ENCODE measurements around the gene KREMEN2.

The KREMEN2 gene

DNA sequence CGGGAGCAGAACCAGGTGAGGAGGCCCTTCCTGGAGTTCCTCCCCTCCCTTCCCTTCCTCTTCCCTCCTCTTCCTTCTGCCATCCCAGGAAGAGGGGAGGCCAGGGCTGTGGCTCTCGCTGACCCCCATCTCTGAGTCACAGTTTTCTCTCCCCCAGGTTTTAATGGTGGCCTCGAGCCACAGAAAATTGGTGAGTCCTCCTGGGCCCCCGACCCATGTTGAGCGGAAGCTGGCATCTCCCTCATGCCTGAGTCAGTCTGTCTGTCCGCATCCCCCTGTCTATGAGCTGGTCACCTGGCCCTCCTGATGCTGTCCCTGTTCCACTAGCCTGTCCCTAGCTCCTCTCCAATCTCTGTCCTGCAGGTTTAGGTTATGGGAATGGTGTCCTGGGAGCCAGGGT lies 35.9 kb downstream of the KREMEN2 start:
- Histone ChIP-seq H3K36me3 (ENCODE audit: control insufficient read depth, insufficient read depth, low read length, severe bottlenecking) (no peaks in the 10 kb centered on the region), H3K9ac (ENCODE audit: low read length) (no peak overlapping the region), H3K4me3 (ENCODE audit: low read length) (no peak overlapping the region), H3K9me3 (ENCODE audit: control insufficient read depth, low read length) (no peaks in the 10 kb centered on the region), H3K27me3 (replicated peaks; ENCODE audit: control insufficient read depth, insufficient read depth, low read length) (peaks cover 26% of the 10 kb centered on the region), H3K4me1 (ENCODE audit: control insufficient read depth, insufficient read depth, low read length) (no peaks in the 10 kb centered on the region)
- no peak for DNase-seq (ENCODE audit: low read depth)

DNA sequence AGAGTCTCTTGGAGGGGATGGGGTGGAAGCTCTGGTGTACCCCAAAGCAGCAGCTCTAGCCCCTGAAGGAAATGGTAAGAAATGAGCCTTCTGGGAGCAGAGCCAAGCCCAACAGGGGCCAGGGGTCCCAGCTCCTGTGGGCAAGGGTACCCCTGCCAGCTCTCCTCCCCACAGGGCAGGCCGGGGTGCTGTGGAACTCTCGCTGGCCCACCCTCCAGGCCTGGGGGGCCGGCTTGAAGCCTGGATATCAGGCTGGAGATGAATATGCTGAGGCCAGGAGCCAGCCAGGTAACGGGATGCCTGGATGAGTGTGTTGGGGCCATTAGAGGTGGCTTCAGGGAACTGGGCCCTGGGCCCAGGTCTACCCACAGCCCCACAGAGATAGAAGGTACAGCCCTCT lies 36.5 kb downstream of the KREMEN2 start:
- H3K27me3 ChIP-seq (replicated peaks; ENCODE audit: control insufficient read depth, insufficient read depth, low read length), result peaks cover 27% of the 10 kb centered on the region

DNA sequence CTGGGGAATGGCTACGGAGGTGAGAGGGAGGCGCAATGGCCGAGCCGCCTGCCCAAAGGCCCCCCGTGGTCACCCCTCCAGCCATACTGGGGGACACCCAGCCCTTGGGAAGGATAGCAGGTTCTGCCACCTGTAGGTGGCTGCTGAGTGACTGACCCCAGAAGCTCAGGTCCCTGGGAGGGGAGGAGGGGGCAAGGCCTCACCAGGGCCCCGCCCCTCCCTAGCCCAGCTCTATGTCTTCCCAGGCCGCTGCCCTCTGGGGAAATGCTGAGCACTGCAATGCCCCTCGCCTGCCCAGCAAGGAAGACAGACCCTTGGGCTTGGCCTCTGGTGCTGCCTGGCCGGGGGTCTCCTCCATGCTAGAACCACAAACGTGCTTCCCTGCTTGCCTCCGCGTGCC lies 37.2 kb downstream of the KREMEN2 start:
- H3K4me3 ChIP-seq (ENCODE audit: low read length), result no peak overlapping the region
- no peaks in the 10 kb centered on the region for H3K9me3 ChIP-seq (ENCODE audit: control insufficient read depth, low read length)
- no peaks in the 10 kb centered on the region for H3K4me1 ChIP-seq (ENCODE audit: control insufficient read depth, insufficient read depth, low read length)
- no peaks in the 10 kb centered on the region for H3K36me3 ChIP-seq (ENCODE audit: control insufficient read depth, insufficient read depth, low read length, severe bottlenecking)
- no peak for DNase-seq (ENCODE audit: low read depth)
- peaks cover 28% of the 10 kb centered on the region for H3K27me3 ChIP-seq (replicated peaks; ENCODE audit: control insufficient read depth, insufficient read depth, low read length)
- H3K9ac ChIP-seq (ENCODE audit: low read length), result no peak overlapping the region

More for the DNA sequence above, 36.5 kb downstream of the KREMEN2 start:
- DNase-seq (ENCODE audit: low read depth), result no peak
- no peak overlapping the region for H3K9ac ChIP-seq (ENCODE audit: low read length)
- no peaks in the 10 kb centered on the region for H3K9me3 ChIP-seq (ENCODE audit: control insufficient read depth, low read length)
- H3K36me3 ChIP-seq (ENCODE audit: control insufficient read depth, insufficient read depth, low read length, severe bottlenecking), result no peaks in the 10 kb centered on the region
- H3K4me3 ChIP-seq (ENCODE audit: low read length), result no peak overlapping the region
- H3K4me1 ChIP-seq (ENCODE audit: control insufficient read depth, insufficient read depth, low read length), result no peaks in the 10 kb centered on the region

DNA sequence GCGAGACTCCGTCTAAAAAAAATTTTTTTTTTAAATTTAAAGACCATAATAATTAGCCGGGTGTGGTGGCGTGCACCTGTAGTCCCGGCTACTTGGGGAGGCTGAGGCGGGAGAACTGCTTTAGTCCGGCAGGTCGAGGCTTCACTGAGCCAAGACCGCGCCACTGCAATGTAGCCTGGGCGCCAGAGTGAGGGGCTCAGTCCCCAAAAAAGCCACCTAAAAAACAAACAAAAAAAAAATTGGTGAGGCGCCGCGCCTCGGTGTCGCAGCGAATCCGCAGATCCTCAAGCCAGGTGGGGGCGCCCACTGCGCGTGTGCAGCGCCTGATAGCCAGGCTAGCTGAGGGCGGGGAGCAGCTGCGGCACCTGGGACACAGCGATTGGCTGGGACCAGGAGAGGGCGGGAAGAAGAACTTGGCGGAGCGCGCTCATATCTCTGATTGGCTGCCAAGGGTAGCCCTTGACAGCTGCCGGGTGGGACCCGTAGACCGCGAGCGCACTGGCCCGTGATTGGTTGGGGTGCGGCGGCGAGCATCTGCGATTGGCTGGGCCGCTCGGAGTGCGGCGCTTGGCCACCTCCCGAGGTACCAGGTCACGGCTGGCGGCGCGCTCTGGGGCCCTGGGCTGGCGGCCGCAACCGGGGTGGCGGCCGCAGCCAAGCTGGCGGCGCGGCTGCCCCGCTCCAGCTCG lies 39.7 kb downstream of the KREMEN2 start:
- DNase-seq (ENCODE audit: low read depth), result peak; percentile 95
- Histone ChIP-seq H3K4me3 (ENCODE audit: low read length) (no peak overlapping the region), H3K27me3 (replicated peaks; ENCODE audit: control insufficient read depth, insufficient read depth, low read length) (peaks cover 39% of the 10 kb centered on the region)

DNA sequence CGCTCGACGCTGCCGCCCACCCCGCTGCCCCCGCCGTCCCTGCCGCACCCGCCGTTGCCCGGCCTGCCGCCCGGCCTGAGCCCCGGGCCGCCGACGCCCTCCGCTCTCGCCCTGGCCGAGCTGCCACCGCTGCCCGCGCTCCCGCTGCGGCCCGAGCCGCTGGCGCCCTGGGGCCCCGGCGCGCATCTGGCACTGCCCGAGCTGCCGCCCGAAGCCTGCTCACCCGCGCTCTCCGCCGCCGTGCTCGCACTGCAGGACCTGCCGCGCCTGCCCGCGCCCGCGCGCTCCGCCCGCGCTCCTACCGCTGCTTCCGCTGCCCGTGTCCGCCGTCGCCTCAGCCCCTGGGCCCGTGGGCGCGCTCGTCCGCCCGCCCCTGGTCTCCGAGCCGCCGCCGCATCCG lies 40.2 kb downstream of the KREMEN2 start:
- peaks cover 36% of the 10 kb centered on the region for H3K27me3 ChIP-seq (replicated peaks; ENCODE audit: control insufficient read depth, insufficient read depth, low read length)
- H3K9ac ChIP-seq (ENCODE audit: low read length), result no peak overlapping the region
- H3K4me1 ChIP-seq (ENCODE audit: control insufficient read depth, insufficient read depth, low read length), result peaks cover 11% of the 10 kb centered on the region
- no peaks in the 10 kb centered on the region for H3K9me3 ChIP-seq (ENCODE audit: control insufficient read depth, low read length)
- peak; percentile 39 for DNase-seq (ENCODE audit: low read depth)
- H3K36me3 ChIP-seq (ENCODE audit: control insufficient read depth, insufficient read depth, low read length, severe bottlenecking), result no peaks in the 10 kb centered on the region
- H3K4me3 ChIP-seq (ENCODE audit: low read length), result no peak overlapping the region

More for the DNA sequence above, 39.7 kb downstream of the KREMEN2 start:
- peaks cover 11% of the 10 kb centered on the region for H3K4me1 ChIP-seq (ENCODE audit: control insufficient read depth, insufficient read depth, low read length)
- no peak overlapping the region for H3K9ac ChIP-seq (ENCODE audit: low read length)
- no peaks in the 10 kb centered on the region for H3K36me3 ChIP-seq (ENCODE audit: control insufficient read depth, insufficient read depth, low read length, severe bottlenecking)
- H3K9me3 ChIP-seq (ENCODE audit: control insufficient read depth, low read length), result no peaks in the 10 kb centered on the region

DNA sequence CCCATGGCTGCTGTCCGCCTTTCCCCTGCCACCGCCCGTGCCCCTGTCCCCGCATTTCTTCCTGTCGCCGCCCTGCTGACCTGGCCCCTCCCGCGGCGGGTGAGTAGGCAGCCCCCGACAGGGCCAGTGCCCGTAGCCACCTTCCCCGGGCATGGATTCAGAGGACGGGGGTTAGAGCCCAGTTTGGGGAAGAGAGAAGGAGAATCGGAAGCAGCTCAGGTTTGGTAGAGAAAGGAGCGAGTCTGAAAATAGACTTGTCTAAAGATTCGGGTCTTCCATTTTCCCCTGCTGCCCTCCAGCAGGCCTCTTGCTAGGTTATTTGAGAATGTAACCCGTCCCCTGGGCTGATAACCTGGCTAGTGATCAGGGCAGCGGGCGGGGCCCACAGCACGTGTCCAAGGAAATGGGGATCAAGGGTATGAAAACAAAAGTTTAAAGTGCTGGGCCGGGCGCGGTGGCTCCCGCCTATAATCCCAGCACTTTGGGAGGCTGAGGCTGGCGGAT lies 40.8 kb downstream of the KREMEN2 start:
- no peak overlapping the region for H3K9ac ChIP-seq (ENCODE audit: low read length)
- H3K36me3 ChIP-seq (ENCODE audit: control insufficient read depth, insufficient read depth, low read length, severe bottlenecking), result no peaks in the 10 kb centered on the region

DNA sequence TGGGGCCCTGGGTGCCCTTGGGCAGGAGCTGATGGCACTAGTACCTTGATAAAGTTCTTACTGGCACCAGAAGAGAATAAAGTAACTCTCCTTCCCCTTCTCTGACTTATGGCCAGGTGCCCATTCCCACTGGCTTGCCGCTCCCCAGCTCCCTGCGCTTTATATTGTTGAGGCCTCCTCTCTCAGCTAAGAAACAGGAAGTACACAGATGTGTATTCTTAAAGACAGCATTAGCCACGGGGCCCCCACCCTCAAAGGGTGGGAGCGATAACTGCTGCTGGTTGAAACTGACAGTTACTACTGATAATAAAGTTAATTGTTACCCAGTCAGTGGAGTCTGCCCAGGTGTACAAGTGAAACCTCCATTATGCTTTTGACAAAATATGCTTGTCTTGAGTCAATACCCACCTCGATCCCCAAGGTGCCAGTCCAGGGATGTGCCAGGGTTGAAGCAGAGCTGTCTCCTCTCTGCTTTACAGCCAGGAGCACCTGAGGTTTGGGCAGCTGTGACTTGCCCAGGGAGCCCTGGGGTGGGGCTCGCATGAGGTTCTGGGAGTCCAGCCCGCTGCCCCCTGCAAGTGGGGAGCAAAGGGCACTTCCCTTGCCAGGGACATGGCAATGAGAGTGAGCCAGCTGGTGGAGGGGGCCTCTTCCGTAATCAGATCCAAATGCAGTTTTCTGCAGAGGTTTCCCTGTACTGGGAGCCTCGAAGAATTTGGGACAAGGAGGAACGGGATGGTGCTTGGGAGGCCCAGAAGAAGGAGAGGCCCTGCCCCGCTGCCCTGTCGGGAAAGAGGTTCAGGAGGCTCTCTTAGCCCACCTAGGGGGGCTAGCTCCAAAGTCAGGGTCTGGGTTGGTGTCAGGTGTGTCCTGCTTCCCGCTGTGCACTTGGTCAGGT lies 43.2 kb downstream of the KREMEN2 start:
- no peak overlapping the region for H3K9ac ChIP-seq (ENCODE audit: low read length)
- H3K36me3 ChIP-seq (ENCODE audit: control insufficient read depth, insufficient read depth, low read length, severe bottlenecking), result no peaks in the 10 kb centered on the region
- H3K4me1 ChIP-seq (ENCODE audit: control insufficient read depth, insufficient read depth, low read length), result peaks cover 11% of the 10 kb centered on the region
- DNase-seq (ENCODE audit: low read depth), result no peak
- no peak overlapping the region for H3K4me3 ChIP-seq (ENCODE audit: low read length)
- peaks cover 40% of the 10 kb centered on the region for H3K27me3 ChIP-seq (replicated peaks; ENCODE audit: control insufficient read depth, insufficient read depth, low read length)
- no peaks in the 10 kb centered on the region for H3K9me3 ChIP-seq (ENCODE audit: control insufficient read depth, low read length)

More for the DNA sequence above, 40.8 kb downstream of the KREMEN2 start:
- H3K4me3 ChIP-seq (ENCODE audit: low read length), result peak overlapping the region; percentile 56
- no peak for DNase-seq (ENCODE audit: low read depth)
- peaks cover 11% of the 10 kb centered on the region for H3K4me1 ChIP-seq (ENCODE audit: control insufficient read depth, insufficient read depth, low read length)
- H3K9me3 ChIP-seq (ENCODE audit: control insufficient read depth, low read length), result no peaks in the 10 kb centered on the region
- H3K27me3 ChIP-seq (replicated peaks; ENCODE audit: control insufficient read depth, insufficient read depth, low read length), result peaks cover 35% of the 10 kb centered on the region

DNA sequence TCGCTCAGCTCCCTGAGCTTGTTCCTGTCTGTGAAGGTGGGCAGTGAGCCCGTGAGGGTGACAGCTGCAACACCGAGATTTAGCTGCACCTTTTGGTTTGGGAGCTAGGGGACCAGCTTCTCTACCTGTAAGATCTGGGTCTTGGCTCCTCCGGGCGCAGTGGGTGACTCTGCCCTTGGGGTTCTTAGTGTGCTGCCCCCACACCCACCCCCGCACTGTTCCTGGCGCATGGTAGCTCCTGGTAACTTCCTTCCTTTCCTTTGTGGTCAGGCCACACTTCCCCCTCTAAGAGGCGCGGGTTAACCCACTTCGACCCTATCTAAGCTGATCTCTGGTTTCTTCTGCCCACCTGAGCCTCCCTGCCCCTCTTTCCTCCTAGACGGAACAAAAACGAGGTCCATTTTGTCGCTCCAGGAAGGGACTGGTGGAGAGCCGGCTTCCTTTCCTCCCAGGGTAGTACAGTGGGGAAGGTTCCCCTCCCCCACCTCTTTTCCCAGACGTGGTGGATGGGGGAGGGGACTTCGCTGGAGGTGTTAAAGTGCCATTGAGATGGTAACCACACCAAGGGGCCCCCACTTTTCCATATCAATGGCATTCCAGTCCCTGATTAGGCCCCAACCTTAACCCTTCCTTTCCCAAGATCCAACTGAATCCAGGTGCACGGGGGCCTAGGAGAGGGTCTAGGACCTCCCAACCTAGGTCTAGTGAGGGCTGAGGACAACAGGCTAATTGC lies 44.0 kb downstream of the KREMEN2 start:
- no peak for DNase-seq (ENCODE audit: low read depth)
- Histone ChIP-seq H3K36me3 (ENCODE audit: control insufficient read depth, insufficient read depth, low read length, severe bottlenecking) (no peaks in the 10 kb centered on the region), H3K4me1 (ENCODE audit: control insufficient read depth, insufficient read depth, low read length) (peaks cover 11% of the 10 kb centered on the region), H3K9ac (ENCODE audit: low read length) (no peak overlapping the region), H3K27me3 (replicated peaks; ENCODE audit: control insufficient read depth, insufficient read depth, low read length) (peaks cover 47% of the 10 kb centered on the region), H3K9me3 (ENCODE audit: control insufficient read depth, low read length) (no peaks in the 10 kb centered on the region), H3K4me3 (ENCODE audit: low read length) (no peak overlapping the region)

DNA sequence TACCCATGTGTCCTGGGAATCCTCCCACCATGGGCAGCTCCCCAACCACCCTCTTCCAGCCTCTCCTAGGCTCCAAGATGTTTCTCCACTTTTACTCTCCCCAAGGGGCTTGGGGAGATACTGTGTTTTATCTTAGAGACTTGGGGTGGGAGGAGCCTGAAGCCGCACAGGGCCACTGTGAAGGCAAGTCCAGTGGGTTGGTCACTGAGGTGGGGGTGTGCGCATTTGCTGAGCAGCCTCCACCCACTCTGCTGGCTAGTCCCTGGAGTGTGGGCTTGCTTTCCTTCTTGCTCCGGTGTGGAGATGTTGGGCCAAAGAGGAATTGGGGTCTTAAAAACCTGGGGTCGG lies 44.6 kb downstream of the KREMEN2 start:
- DNase-seq (ENCODE audit: low read depth), result no peak
- H3K36me3 ChIP-seq (ENCODE audit: control insufficient read depth, insufficient read depth, low read length, severe bottlenecking), result no peaks in the 10 kb centered on the region
- peaks cover 11% of the 10 kb centered on the region for H3K4me1 ChIP-seq (ENCODE audit: control insufficient read depth, insufficient read depth, low read length)
- no peak overlapping the region for H3K9ac ChIP-seq (ENCODE audit: low read length)
- peaks cover 53% of the 10 kb centered on the region for H3K27me3 ChIP-seq (replicated peaks; ENCODE audit: control insufficient read depth, insufficient read depth, low read length)
- H3K4me3 ChIP-seq (ENCODE audit: low read length), result no peak overlapping the region
- no peaks in the 10 kb centered on the region for H3K9me3 ChIP-seq (ENCODE audit: control insufficient read depth, low read length)

DNA sequence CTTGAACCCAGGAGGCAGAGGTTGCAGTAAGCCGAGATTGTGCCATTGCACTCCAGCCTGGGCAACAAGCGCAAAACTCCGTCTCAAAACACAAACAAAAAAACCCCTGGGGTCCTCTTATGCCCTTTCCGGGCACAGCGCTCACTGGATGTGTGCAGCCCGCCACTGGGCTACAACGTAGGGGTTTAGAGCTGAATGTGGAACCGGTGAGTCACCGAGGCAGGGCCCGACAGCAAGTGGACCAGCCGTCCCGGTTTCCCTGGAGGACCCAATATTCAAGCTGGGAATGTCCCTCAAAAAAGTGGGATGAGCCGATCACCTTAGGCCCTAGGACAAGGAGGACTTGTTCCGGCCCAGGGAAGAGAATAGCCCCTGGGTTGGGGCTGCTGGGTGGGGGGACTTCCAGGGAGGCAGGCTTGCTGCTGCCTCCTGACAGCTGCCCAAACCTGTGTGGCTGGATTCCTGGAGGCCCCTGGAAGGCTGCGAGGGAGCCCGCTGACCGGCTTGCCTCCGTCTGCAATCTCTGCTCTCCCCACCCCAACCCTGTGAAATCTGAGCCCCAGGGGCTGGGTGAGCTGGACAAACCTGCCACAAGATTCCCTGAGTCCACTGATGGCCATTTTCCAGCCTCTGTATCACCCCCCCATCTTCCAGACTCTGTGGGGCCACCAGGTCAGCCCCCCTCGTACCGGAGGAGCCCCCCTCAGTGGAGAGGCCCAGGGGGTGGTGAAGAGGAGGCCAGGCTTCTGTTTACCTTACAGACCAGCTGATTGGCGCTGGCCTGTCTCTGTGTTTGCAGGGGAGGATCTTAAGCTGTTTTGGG lies 45.7 kb downstream of the KREMEN2 start:
- peaks cover 61% of the 10 kb centered on the region for H3K27me3 ChIP-seq (replicated peaks; ENCODE audit: control insufficient read depth, insufficient read depth, low read length)
- H3K9ac ChIP-seq (ENCODE audit: low read length), result no peak overlapping the region
- peaks cover 11% of the 10 kb centered on the region for H3K4me1 ChIP-seq (ENCODE audit: control insufficient read depth, insufficient read depth, low read length)
- H3K9me3 ChIP-seq (ENCODE audit: control insufficient read depth, low read length), result no peaks in the 10 kb centered on the region
- DNase-seq (ENCODE audit: low read depth), result no peak
- no peak overlapping the region for H3K4me3 ChIP-seq (ENCODE audit: low read length)
- H3K36me3 ChIP-seq (ENCODE audit: control insufficient read depth, insufficient read depth, low read length, severe bottlenecking), result no peaks in the 10 kb centered on the region

All from adipocyte (in vitro differentiated cells).